Measurements from ENCODE around the gene FAM25G.
"Not testable (repeated sequence)": the region's sequence is repeated elsewhere in the genome, so short reads cannot be mapped to it uniquely, and the experiment has no call there.

The FAM25G gene

GRCh38 chr10:47477078-47477477, 14.4 kb downstream of the FAM25G start:
- not testable (repeated sequence) for DNase-seq; ATAC-seq (replicated peaks); H3K9me3 Mint-ChIP-seq; H3K27me3 Mint-ChIP-seq; H3K36me3 Mint-ChIP-seq (ENCODE audit: insufficient read depth); H3K4me1 Mint-ChIP-seq (ENCODE audit: low read depth in 2 of 2); H3K27ac Mint-ChIP-seq; H3K4me3 Mint-ChIP-seq

GRCh38 chr10:47475101-47475500, 16.4 kb downstream of the FAM25G start:
- not testable (repeated sequence) for H3K4me1 Mint-ChIP-seq (ENCODE audit: low read depth in 2 of 2); DNase-seq; H3K4me3 Mint-ChIP-seq; H3K9me3 Mint-ChIP-seq; H3K27me3 Mint-ChIP-seq; H3K36me3 Mint-ChIP-seq (ENCODE audit: insufficient read depth); ATAC-seq (replicated peaks); H3K27ac Mint-ChIP-seq

- H3K36me3 Mint-ChIP-seq (ENCODE audit: insufficient read depth); H3K4me1 Mint-ChIP-seq (ENCODE audit: low read depth in 2 of 2); H3K27me3 Mint-ChIP-seq; H3K9me3 Mint-ChIP-seq; ATAC-seq (replicated peaks); H3K27ac Mint-ChIP-seq; DNase-seq; H3K4me3 Mint-ChIP-seq: not testable (repeated sequence)
Observed at GRCh38 chr10:47473516-47473915, 18.0 kb downstream of the FAM25G start.

- not testable (repeated sequence) for H3K4me3 Mint-ChIP-seq; ATAC-seq (replicated peaks); H3K27ac Mint-ChIP-seq; H3K27me3 Mint-ChIP-seq; H3K36me3 Mint-ChIP-seq (ENCODE audit: insufficient read depth); H3K4me1 Mint-ChIP-seq (ENCODE audit: low read depth in 2 of 2); H3K9me3 Mint-ChIP-seq; DNase-seq
Observed at GRCh38 chr10:47472647-47473046, 18.9 kb downstream of the FAM25G start.

- not testable (repeated sequence) for H3K4me1 Mint-ChIP-seq (ENCODE audit: low read depth in 2 of 2); ATAC-seq (replicated peaks); H3K27me3 Mint-ChIP-seq; H3K36me3 Mint-ChIP-seq (ENCODE audit: insufficient read depth); H3K9me3 Mint-ChIP-seq; H3K4me3 Mint-ChIP-seq; DNase-seq; H3K27ac Mint-ChIP-seq
Observed at GRCh38 chr10:47472072-47472471, 19.4 kb downstream of the FAM25G start.

GRCh38 chr10:47468731-47469528, 22.6 kb downstream of the FAM25G start:
- not testable (repeated sequence) for H3K27ac Mint-ChIP-seq; H3K4me1 Mint-ChIP-seq (ENCODE audit: low read depth in 2 of 2); ATAC-seq (replicated peaks); H3K36me3 Mint-ChIP-seq (ENCODE audit: insufficient read depth); H3K9me3 Mint-ChIP-seq; H3K4me3 Mint-ChIP-seq; DNase-seq; H3K27me3 Mint-ChIP-seq

- not testable (repeated sequence) for ATAC-seq (replicated peaks); H3K27ac Mint-ChIP-seq; H3K36me3 Mint-ChIP-seq (ENCODE audit: insufficient read depth); H3K9me3 Mint-ChIP-seq; H3K4me3 Mint-ChIP-seq; H3K4me1 Mint-ChIP-seq (ENCODE audit: low read depth in 2 of 2); H3K27me3 Mint-ChIP-seq; DNase-seq
Observed at GRCh38 chr10:47467957-47468356, 23.5 kb downstream of the FAM25G start.

- not testable (repeated sequence) for H3K27ac Mint-ChIP-seq, DNase-seq
Observed at GRCh38 chr10:47467458-47467857, 24.0 kb downstream of the FAM25G start.

GRCh38 chr10:47465216-47465917, 26.1 kb downstream of the FAM25G start:
- H3K4me1 Mint-ChIP-seq (ENCODE audit: low read depth in 2 of 2); H3K27ac Mint-ChIP-seq; H3K36me3 Mint-ChIP-seq (ENCODE audit: insufficient read depth); H3K27me3 Mint-ChIP-seq; H3K4me3 Mint-ChIP-seq; DNase-seq; H3K9me3 Mint-ChIP-seq; ATAC-seq (replicated peaks): not testable (repeated sequence)

More at GRCh38 chr10:47467458-47467857, 24.0 kb downstream of the FAM25G start:
- H3K27me3 Mint-ChIP-seq; H3K4me3 Mint-ChIP-seq; H3K4me1 Mint-ChIP-seq (ENCODE audit: low read depth in 2 of 2); H3K9me3 Mint-ChIP-seq; ATAC-seq (replicated peaks); H3K36me3 Mint-ChIP-seq (ENCODE audit: insufficient read depth): not testable (repeated sequence)

GRCh38 chr10:47462577-47463358, 28.7 kb downstream of the FAM25G start:
- not testable (repeated sequence) for DNase-seq; H3K4me3 Mint-ChIP-seq; H3K4me1 Mint-ChIP-seq (ENCODE audit: low read depth in 2 of 2); ATAC-seq (replicated peaks); H3K9me3 Mint-ChIP-seq; H3K36me3 Mint-ChIP-seq (ENCODE audit: insufficient read depth); H3K27ac Mint-ChIP-seq
- H3K27me3 Mint-ChIP-seq: peaks cover 6 to 13% of the 10 kb centered on the region in 2 donors

GRCh38 chr10:47461261-47461687, 30.2 kb downstream of the FAM25G start:
- H3K36me3 Mint-ChIP-seq (ENCODE audit: insufficient read depth); H3K9me3 Mint-ChIP-seq; H3K4me3 Mint-ChIP-seq; H3K4me1 Mint-ChIP-seq (ENCODE audit: low read depth in 2 of 2); DNase-seq; H3K27ac Mint-ChIP-seq: not testable (repeated sequence)
- peaks cover 6 to 25% of the 10 kb centered on the region in 2 donors for H3K27me3 Mint-ChIP-seq
- ATAC-seq (replicated peaks): peak; percentile 39

GRCh38 chr10:47458466-47459154, 32.9 kb downstream of the FAM25G start:
- Mint-ChIP-seq H3K9me3 (no peaks in the 10 kb centered on the region), H3K4me1 (ENCODE audit: low read depth in 2 of 2) (no peaks in the 10 kb centered on the region), H3K27me3 (peaks cover 24 to 45% of the 10 kb centered on the region in 2 donors), H3K27ac (no peak overlapping the region), H3K4me3 (no peak overlapping the region), H3K36me3 (ENCODE audit: insufficient read depth) (no peaks in the 10 kb centered on the region)
- ATAC-seq (replicated peaks) (no peak), DNase-seq (no peak)

GRCh38 chr10:47457826-47458225, 33.7 kb downstream of the FAM25G start:
- Mint-ChIP-seq H3K4me1 (ENCODE audit: low read depth in 2 of 2) (no peaks in the 10 kb centered on the region), H3K27ac (no peak overlapping the region), H3K9me3 (no peaks in the 10 kb centered on the region), H3K27me3 (peaks cover 28 to 51% of the 10 kb centered on the region in 2 donors), H3K36me3 (ENCODE audit: insufficient read depth) (no peaks in the 10 kb centered on the region), H3K4me3 (no peak overlapping the region)
- DNase-seq: no peak
- no peak for ATAC-seq (replicated peaks)

All from effector memory CD8-positive, alpha-beta T cell (primary cell).